Breast epithelium (tissue), 4 donors: ENCODE measurements around the gene FCHSD2. TPM values are rescaled to one million over a fixed set of nuclear protein-coding genes. Genes with fewer than 3 reads are reported as not detected.

ENCODE experiments used
- DNase-seq, 2 donors: peaks; one replicate each; pipeline ENCODE4 v3.0.0-alpha.2; 2019; ENCODE audit warnings: low spot score in 2 of 2
- H3K27ac ChIP-seq, 2 donors: fragments of 200-600 bp; sonication (generic) in 1 of 2; one replicate each; pipeline ENCODE4 v1.5.1; 2016 to 2019; ENCODE audit warnings: mild to moderate bottlenecking in 1 of 2
- H3K27me3 ChIP-seq, 2 donors: fragments of 200-600 bp; sonication (generic) in 1 of 2; one replicate each; pipeline versions ENCODE4 v1.5.1 to v1.6.0; 2017 to 2019; ENCODE audit warnings: control low read depth in 1 of 2, mild to moderate bottlenecking in 1 of 2
- H3K36me3 ChIP-seq: fragments of 200-600 bp; one replicate; pipeline ENCODE4 v1.5.1; 2019
- H3K4me1 ChIP-seq, 2 donors: fragments of 200-600 bp; sonication (generic); one replicate each; pipeline ENCODE4 v1.5.1; 2016 to 2019; ENCODE audit warnings: control low read depth in 1 of 2
- H3K4me3 ChIP-seq, 3 donors: fragments of 200-600 bp; sonication (generic); 1 replicate in 2 of 3; 2 replicates in 1 of 3; pipeline ENCODE4 v1.5.1; 2016 to 2019; ENCODE audit warnings: mild to moderate bottlenecking in 3 of 3, moderate library complexity in 2 of 3
- H3K9me3 ChIP-seq, 2 donors: fragments of 200-600 bp; sonication (generic) in 1 of 2; one replicate each; pipeline ENCODE4 v1.5.1; 2016 to 2019; ENCODE audit warnings: control low read depth in 1 of 2
- POLR2A ChIP-seq: fragments of 450-650 bp; IDR thresholded peaks from one replicate; pipeline ENCODE4 v1.6.1; 2016; ENCODE audit warnings: antibody characterized with exemption, mild to moderate bottlenecking, moderate library complexity
- POLR2AphosphoS5 ChIP-seq, 3 donors: sonication (generic); formaldehyde crosslinking; IDR thresholded peaks; one replicate each; pipeline ENCODE4 v1.6.1; 2017; ENCODE audit warnings: antibody characterized with exemption in 3 of 3
- intact Hi-C: fragments of 100-400 bp; cut with DNase I; formaldehyde crosslinking; loops from one replicate; pipeline ENCODE4 v1.15.1; 2023; ENCODE audit warnings: low total_unique reads
- total RNA-seq, 3 donors: library from RNA; depleted of rRNA; stranded (reverse); fragments of >200 nt; gene quantifications; one replicate each; pipeline ENCODE4 v1.1.0, GENCODE V29; 2016
- TF ChIP-seq, protein P1 (sequence below), 3 donors: fragments of 450-650 bp; IDR thresholded peaks; one replicate each; pipeline ENCODE4 v1.5.1; 2016 to 2017; ENCODE audit warnings: antibody characterized with exemption in 3 of 3, mild to moderate bottlenecking in 3 of 3, moderate library complexity in 3 of 3

The FCHSD2 gene
- total RNA-seq, 3 donors from 2014 or later: 15.5 to 23.4 (median 19.0) TPM

DNA sequence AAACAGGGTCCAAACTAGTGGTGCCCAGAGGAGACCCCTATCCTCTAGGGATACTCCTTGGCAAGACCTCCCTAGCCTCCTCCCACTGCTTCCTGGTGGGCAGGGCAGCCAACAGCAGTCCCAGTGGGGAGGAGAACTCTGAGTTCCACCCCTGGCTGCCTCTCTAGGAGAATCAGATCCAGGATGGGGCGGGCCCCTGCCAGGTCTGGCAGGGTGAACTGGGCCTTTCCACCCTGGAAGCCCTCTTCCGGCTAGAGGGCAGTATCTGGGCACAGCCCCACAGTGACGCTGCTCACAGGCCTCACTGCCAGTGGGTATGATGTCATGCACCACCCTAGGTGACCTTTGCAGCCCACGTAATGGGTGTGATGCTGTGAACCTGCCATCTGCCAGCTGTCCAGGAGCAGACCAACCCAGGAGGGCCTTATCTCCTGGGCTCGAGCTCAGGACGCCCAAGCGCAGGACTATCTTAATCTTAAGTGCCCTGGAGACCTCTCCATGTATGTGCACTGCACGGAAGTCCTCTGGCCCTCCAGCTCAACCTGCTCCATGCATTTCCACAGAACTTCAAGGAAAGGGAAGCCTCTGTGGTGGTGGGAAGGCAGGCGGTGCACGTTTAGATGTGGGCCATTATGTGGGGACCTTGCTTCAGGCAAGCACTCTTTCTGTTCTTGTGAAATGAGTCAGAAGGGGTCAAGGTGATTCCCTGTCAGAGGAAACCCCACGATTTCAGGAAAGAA is 31.8 kb upstream of the FCHSD2 start:
- peak overlapping the region in 1 of 2 donors; percentile 38 for H3K27ac ChIP-seq
- H3K36me3 ChIP-seq: no peaks in the 10 kb centered on the region
- DNase-seq: no peak
- H3K4me1 ChIP-seq: no peaks in the 10 kb centered on the region
- H3K9me3 ChIP-seq: no peaks in the 10 kb centered on the region
- H3K27me3 ChIP-seq: no peaks in the 10 kb centered on the region
- intact Hi-C loops: loop anchor here (10.0 kb wide), 1 partner anchor 449 kb away; no protein-coding TSS in a partner anchor
- TF ChIP-seq, protein P1, sequence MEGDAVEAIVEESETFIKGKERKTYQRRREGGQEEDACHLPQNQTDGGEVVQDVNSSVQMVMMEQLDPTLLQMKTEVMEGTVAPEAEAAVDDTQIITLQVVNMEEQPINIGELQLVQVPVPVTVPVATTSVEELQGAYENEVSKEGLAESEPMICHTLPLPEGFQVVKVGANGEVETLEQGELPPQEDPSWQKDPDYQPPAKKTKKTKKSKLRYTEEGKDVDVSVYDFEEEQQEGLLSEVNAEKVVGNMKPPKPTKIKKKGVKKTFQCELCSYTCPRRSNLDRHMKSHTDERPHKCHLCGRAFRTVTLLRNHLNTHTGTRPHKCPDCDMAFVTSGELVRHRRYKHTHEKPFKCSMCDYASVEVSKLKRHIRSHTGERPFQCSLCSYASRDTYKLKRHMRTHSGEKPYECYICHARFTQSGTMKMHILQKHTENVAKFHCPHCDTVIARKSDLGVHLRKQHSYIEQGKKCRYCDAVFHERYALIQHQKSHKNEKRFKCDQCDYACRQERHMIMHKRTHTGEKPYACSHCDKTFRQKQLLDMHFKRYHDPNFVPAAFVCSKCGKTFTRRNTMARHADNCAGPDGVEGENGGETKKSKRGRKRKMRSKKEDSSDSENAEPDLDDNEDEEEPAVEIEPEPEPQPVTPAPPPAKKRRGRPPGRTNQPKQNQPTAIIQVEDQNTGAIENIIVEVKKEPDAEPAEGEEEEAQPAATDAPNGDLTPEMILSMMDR (IDR thresholded peaks at IDR 0.05): no peak
- TF ChIP-seq POLR2A (no peak), POLR2AphosphoS5 (IDR thresholded peaks at IDR 0.05) (no peak)
- H3K4me3 ChIP-seq: no peak overlapping the region

DNA sequence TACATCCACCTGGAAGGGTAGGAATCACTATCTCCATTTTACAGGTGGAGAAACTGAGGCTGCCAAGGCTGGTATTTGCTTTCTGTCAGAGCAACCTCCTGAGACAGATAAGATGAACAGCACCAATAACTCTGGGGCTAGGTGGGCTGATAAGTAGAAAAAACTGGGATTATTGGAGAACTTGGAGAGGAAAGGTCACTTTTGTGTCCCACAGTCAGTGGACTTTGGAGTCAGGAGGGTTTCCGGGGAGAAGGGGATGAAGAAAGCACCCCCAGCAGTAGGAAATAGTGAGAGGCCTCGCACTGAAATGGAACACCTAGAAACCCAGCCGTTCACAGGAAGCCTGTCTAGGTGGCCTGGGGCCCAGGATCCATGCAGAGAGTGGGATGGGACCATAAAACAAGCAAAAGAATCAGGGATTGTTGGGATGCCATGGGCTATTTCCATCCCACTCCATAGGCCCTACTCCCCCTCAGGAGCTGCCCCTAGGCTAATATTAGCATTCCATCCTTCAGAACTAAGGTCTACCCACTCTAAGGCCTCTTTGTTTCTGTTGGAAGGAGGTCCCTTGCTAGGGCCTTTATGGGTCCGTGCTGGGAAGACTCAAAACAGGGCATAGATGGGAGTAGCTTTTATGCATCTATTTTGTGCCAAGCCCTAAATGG is 31.0 kb upstream of the FCHSD2 start:
- no peak for DNase-seq

GRCh38 chr11:73171436-73172161 is 29.5 kb upstream of the FCHSD2 start:
- H3K9me3 ChIP-seq: no peaks in the 10 kb centered on the region
- no peaks in the 10 kb centered on the region for H3K4me1 ChIP-seq
- H3K4me3 ChIP-seq: no peak overlapping the region
- intact Hi-C loops: loop anchor here (10.0 kb wide), 1 partner anchor 447 kb away; no protein-coding TSS in a partner anchor
- no peak overlapping the region for H3K27ac ChIP-seq
- no peaks in the 10 kb centered on the region for H3K36me3 ChIP-seq
- TF ChIP-seq POLR2AphosphoS5 (IDR thresholded peaks at IDR 0.05) (no peak), POLR2A (no peak)
- no peak for DNase-seq
- H3K27me3 ChIP-seq: no peaks in the 10 kb centered on the region

More for the DNA sequence above, 31.0 kb upstream of the FCHSD2 start:
- Histone ChIP-seq H3K27me3 (no peaks in the 10 kb centered on the region), H3K36me3 (no peaks in the 10 kb centered on the region), H3K9me3 (no peaks in the 10 kb centered on the region), H3K4me3 (no peak overlapping the region), H3K27ac (peak overlapping the region in 1 of 2 donors; percentile 38), H3K4me1 (no peaks in the 10 kb centered on the region)
- intact Hi-C loops: loop anchor here (10.0 kb wide), 1 partner anchor 448 kb away; no protein-coding TSS in a partner anchor
- TF ChIP-seq POLR2AphosphoS5 (IDR thresholded peaks at IDR 0.05): no peak
- TF ChIP-seq, protein P1 (IDR thresholded peaks at IDR 0.05): no peak
- TF ChIP-seq POLR2A: no peak

DNA sequence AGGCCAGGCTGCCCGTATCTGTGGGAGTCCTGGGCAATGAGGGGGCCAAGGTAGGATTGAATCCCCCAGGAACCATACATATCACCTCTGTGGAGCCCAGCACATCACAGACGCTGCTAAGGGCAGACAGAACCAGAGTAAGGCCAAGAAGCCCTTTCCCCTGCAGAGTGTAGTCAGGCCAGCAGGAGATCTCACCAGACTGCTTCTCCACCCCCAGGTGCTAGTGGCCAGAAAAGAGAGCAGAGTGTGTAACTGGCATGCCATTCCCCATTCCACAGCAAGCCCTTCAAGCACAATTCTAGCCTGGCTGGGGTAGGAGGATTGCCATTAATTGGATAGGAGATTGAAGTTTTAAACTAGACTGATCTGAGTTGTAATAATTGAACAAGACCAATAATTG is 28.0 kb upstream of the FCHSD2 start:
- Histone ChIP-seq H3K27me3 (no peaks in the 10 kb centered on the region), H3K9me3 (no peaks in the 10 kb centered on the region), H3K4me1 (no peaks in the 10 kb centered on the region), H3K36me3 (no peaks in the 10 kb centered on the region), H3K4me3 (no peak overlapping the region), H3K27ac (no peak overlapping the region)
- intact Hi-C loops: loop anchor here (10.0 kb wide), 1 partner anchor 445 kb away; no protein-coding TSS in a partner anchor
- TF ChIP-seq, protein P1 (IDR thresholded peaks at IDR 0.05): no peak
- TF ChIP-seq POLR2AphosphoS5 (IDR thresholded peaks at IDR 0.05): no peak
- no peak for TF ChIP-seq POLR2A
- no peak for DNase-seq

DNA sequence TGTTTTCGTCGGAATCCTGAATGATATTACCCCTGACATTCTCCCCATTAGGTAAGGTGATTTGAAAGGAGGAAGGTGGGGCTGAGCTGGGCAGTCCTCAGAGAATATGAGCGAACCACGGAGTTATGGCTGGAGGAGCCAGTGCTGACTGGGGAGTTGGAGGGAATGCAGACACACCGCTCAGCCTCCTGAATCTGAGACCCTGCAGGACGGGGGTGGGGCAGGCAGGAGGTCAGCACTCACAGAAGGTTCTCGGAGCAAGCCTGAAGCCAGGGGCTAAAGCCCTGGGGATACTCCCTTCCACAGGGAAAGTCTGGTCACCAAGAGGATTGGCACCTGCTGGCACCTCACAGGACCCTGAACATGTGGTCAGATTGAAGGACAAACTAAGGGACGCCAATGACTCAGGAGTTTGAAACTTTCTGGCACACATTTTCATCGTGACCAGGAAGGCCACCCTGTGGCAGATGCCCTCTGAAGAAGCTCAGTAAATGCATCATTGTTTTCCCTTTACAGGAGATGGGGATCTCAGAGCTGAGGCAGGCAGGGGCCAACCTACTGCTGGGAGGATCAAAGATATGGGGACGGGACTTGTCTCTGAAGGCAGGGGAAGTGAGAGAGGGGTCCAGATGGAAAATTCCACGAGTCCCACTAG is 26.9 kb upstream of the FCHSD2 start:
- TF ChIP-seq POLR2AphosphoS5 (IDR thresholded peaks at IDR 0.05): no peak
- no peak for TF ChIP-seq POLR2A
- TF ChIP-seq, protein P1 (IDR thresholded peaks at IDR 0.05): no peak
- Histone ChIP-seq H3K9me3 (no peaks in the 10 kb centered on the region), H3K27ac (no peak overlapping the region), H3K4me1 (no peaks in the 10 kb centered on the region), H3K36me3 (no peaks in the 10 kb centered on the region), H3K27me3 (no peaks in the 10 kb centered on the region), H3K4me3 (no peak overlapping the region)
- DNase-seq: no peak
- intact Hi-C loops: no loop called here
